Measurements from ENCODE around the gene BRS3. TPM values are rescaled to one million over a fixed set of nuclear protein-coding genes. Genes with fewer than 3 reads are reported as not detected.

Gene BRS3
- total RNA-seq, 2 experiments from 2014 or later: not detected

DNA sequence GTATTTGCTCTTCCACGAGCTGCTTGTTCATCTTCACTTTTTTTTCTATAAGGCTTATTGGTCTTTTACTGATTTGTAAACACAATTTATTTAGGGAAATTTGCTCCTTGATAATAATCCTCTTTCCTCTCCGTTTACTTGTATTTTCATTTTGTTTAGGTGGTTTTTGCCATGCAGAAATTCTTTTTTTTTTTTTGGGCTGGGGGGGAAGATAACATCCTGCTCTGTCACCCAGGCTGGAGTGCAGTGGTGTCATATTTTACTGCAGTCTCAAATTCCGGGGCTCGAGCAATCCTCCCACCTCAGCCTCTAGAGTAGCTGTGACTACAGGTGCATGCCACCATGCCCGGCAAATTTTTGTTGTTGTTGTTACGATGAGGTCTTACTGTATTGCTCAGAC, 31.6 kb upstream of the BRS3 start:
- H3K4me3 ChIP-seq (ENCODE audit: low read length): no peak overlapping the region
- intact Hi-C loops (cut with DNase I, micrococcal nuclease): no loop called here
- H3K36me3 ChIP-seq (ENCODE audit: insufficient read depth, low read length): no peaks in the 10 kb centered on the region
- H3K4me1 ChIP-seq (ENCODE audit: insufficient read depth, low read length): no peaks in the 10 kb centered on the region
- Mint-ChIP-seq H3K36me3 (ENCODE audit: low read depth) (no peaks in the 10 kb centered on the region), H3K4me3 (no peak overlapping the region), H3K9me3 (no peaks in the 10 kb centered on the region), H3K4me1 (ENCODE audit: low read depth) (no peaks in the 10 kb centered on the region), H3K27me3 (no peaks in the 10 kb centered on the region), H3K27ac (no peak overlapping the region)
- no peak overlapping the region for H3K27ac ChIP-seq (ENCODE audit: low read depth in 1 of 2, low read length in 2 of 2)
- H3K9me3 ChIP-seq (ENCODE audit: control insufficient read depth in 1 of 2, insufficient read depth in 1 of 2, low read length in 2 of 2): no peaks in the 10 kb centered on the region
- DNase-seq (no peak), ATAC-seq (ENCODE audit: poor library complexity) (no peak)
- TF ChIP-seq, protein P1, sequence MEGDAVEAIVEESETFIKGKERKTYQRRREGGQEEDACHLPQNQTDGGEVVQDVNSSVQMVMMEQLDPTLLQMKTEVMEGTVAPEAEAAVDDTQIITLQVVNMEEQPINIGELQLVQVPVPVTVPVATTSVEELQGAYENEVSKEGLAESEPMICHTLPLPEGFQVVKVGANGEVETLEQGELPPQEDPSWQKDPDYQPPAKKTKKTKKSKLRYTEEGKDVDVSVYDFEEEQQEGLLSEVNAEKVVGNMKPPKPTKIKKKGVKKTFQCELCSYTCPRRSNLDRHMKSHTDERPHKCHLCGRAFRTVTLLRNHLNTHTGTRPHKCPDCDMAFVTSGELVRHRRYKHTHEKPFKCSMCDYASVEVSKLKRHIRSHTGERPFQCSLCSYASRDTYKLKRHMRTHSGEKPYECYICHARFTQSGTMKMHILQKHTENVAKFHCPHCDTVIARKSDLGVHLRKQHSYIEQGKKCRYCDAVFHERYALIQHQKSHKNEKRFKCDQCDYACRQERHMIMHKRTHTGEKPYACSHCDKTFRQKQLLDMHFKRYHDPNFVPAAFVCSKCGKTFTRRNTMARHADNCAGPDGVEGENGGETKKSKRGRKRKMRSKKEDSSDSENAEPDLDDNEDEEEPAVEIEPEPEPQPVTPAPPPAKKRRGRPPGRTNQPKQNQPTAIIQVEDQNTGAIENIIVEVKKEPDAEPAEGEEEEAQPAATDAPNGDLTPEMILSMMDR (IDR thresholded peaks at IDR 0.05): no peak
- no peaks in the 10 kb centered on the region for H3K27me3 ChIP-seq (ENCODE audit: control insufficient read depth in 1 of 2, insufficient read depth in 2 of 2, low read length in 2 of 2)
- CTCF ChIA-PET: interaction anchor here (0.6 kb wide), 1 partner anchor 35 kb away, joined by 3 read pairs; no protein-coding TSS in a partner anchor
- POLR2A ChIA-PET: no interaction called here

DNA sequence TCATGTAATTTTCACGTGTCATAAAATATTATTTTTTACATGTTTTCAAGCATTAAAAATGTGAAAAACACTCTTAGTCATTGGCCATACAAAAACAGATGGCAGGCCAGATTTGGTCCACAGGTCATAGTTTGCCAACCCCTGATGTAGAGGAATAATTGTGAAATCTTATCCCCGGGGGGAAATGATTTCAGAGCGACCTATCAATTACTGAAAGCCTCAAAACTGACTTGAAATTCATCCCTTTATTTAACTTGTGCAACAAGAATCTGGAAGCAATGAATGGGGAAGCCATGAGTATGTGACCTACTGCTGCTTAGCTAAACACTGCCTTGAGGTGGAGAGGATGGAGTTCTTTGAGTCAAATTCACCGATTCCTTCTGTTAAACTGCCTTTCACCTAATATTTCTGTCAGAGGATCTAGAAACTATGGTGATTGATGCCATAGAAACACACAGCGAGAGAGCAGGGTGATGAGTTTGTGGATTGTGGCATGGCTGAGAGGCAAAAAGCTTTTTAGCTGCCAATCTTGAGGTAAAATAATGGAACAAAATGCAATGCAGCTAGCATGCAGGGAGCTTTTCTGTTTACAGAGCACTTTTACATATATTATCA, 30.3 kb upstream of the BRS3 start:
- Histone ChIP-seq H3K4me3 (ENCODE audit: low read length) (no peak overlapping the region), H3K36me3 (ENCODE audit: insufficient read depth, low read length) (no peaks in the 10 kb centered on the region), H3K4me1 (ENCODE audit: insufficient read depth, low read length) (no peaks in the 10 kb centered on the region), H3K9me3 (ENCODE audit: control insufficient read depth in 1 of 2, insufficient read depth in 1 of 2, low read length in 2 of 2) (no peaks in the 10 kb centered on the region), H3K27ac (ENCODE audit: low read depth in 1 of 2, low read length in 2 of 2) (no peak overlapping the region), H3K27me3 (ENCODE audit: control insufficient read depth in 1 of 2, insufficient read depth in 2 of 2, low read length in 2 of 2) (no peaks in the 10 kb centered on the region)
- Mint-ChIP-seq H3K36me3 (ENCODE audit: low read depth) (no peaks in the 10 kb centered on the region), H3K27ac (no peak overlapping the region), H3K27me3 (no peaks in the 10 kb centered on the region), H3K4me1 (ENCODE audit: low read depth) (no peaks in the 10 kb centered on the region), H3K9me3 (no peaks in the 10 kb centered on the region), H3K4me3 (no peak overlapping the region)
- no peak for DNase-seq
- no peak for ATAC-seq (ENCODE audit: poor library complexity)
- POLR2A ChIA-PET: no interaction called here
- intact Hi-C loops (cut with DNase I, micrococcal nuclease): no loop called here
- TF ChIP-seq, protein P1 (IDR thresholded peaks at IDR 0.05): no peak
- CTCF ChIA-PET: no interaction called here

GRCh38 chrX:136464589-136464988, 23.2 kb upstream of the BRS3 start:
- no peaks in the 10 kb centered on the region for H3K27me3 Mint-ChIP-seq

More at GRCh38 chrX:136464589-136464988, 23.2 kb upstream of the BRS3 start:
- H3K27ac ChIP-seq (ENCODE audit: low read depth in 1 of 2, low read length in 2 of 2): no peak overlapping the region
- no peak for ATAC-seq (ENCODE audit: poor library complexity)
- H3K36me3 ChIP-seq (ENCODE audit: insufficient read depth, low read length): no peaks in the 10 kb centered on the region
- H3K27ac Mint-ChIP-seq: no peak overlapping the region
- H3K9me3 Mint-ChIP-seq: no peaks in the 10 kb centered on the region
- POLR2A ChIA-PET: no interaction called here
- H3K4me1 ChIP-seq (ENCODE audit: insufficient read depth, low read length): no peaks in the 10 kb centered on the region
- no peaks in the 10 kb centered on the region for H3K36me3 Mint-ChIP-seq (ENCODE audit: low read depth)
- intact Hi-C loops (cut with DNase I, micrococcal nuclease): no loop called here
- no peak overlapping the region for H3K4me3 ChIP-seq (ENCODE audit: low read length)
- DNase-seq: no peak
- no peaks in the 10 kb centered on the region for H3K27me3 ChIP-seq (ENCODE audit: control insufficient read depth in 1 of 2, insufficient read depth in 2 of 2, low read length in 2 of 2)
- H3K4me3 Mint-ChIP-seq: no peak overlapping the region
- TF ChIP-seq, protein P1 (IDR thresholded peaks at IDR 0.05): no peak
- CTCF ChIA-PET: no interaction called here
- no peaks in the 10 kb centered on the region for H3K9me3 ChIP-seq (ENCODE audit: control insufficient read depth in 1 of 2, insufficient read depth in 1 of 2, low read length in 2 of 2)
- no peaks in the 10 kb centered on the region for H3K4me1 Mint-ChIP-seq (ENCODE audit: low read depth)

Data from CD4-positive, alpha-beta T cell (primary cell).